ENCODE data around the gene CDH4. TPM values are rescaled to one million over a fixed set of nuclear protein-coding genes. Genes with fewer than 3 reads are reported as not detected.

Gene CDH4
- total and polyA plus RNA-seq, 2 of the 8 experiments (the other 6 are each of a cell fraction or from before 2014, with no cell fraction given): 4.3 to 7.9 TPM

- H3K79me2 ChIP-seq (ENCODE audit: control insufficient read depth in 1 of 2, insufficient read depth in 2 of 2, low read length in 2 of 2): no peaks in the 10 kb centered on the region
- FAIRE-seq (no peak), DNase-seq (ENCODE audit: low read depth in 1 of 2, low spot score in 2 of 2) (no peak)
- H4K91ac ChIP-seq (replicated peaks; ENCODE audit: insufficient read length, low read length): no peak overlapping the region
- no peak overlapping the region for H3K9ac ChIP-seq (replicated peaks in 1 of 4; ENCODE audit: extremely low read depth in 1 of 4, low read depth in 3 of 4, low read length in 3 of 4)
- H3K18ac ChIP-seq (ENCODE audit: extremely low read depth, low read length): no peak overlapping the region
- no peak overlapping the region for H4K8ac ChIP-seq (ENCODE audit: extremely low read depth, insufficient read depth, low read length)
- peaks cover 0 to 5% of the 10 kb centered on the region in 2 experiments; a peak in 2 of 4 replicates for H3K9me3 ChIP-seq (ENCODE audit: insufficient read depth in 2 of 2, low read depth in 1 of 2, low read length in 1 of 2)
- no peak overlapping the region for H3K56ac ChIP-seq (replicated peaks; ENCODE audit: insufficient read length, low read depth, low read length)
- no peak overlapping the region for H2BK20ac ChIP-seq (ENCODE audit: low read length)
- H3K27ac ChIP-seq (ENCODE audit: low read depth, low read length): no peak overlapping the region
- ChIA-PET POLR2A (ENCODE audit: partially characterized antibody) (no interaction called here), CTCF (ENCODE audit: partially characterized antibody) (no interaction called here)
- peaks cover 0 to 3% of the 10 kb centered on the region in 2 experiments for H4K20me1 ChIP-seq (replicated peaks in 1 of 2; ENCODE audit: control insufficient read depth in 1 of 2, insufficient read depth in 2 of 2, low read length in 2 of 2)
- peaks cover 0 to 13% (median 3%) of the 10 kb centered on the region in 4 experiments; a peak in 3 of 7 replicates for H3K27me3 ChIP-seq (replicated peaks in 1 of 4; ENCODE audit: control insufficient read depth in 3 of 4, extremely low read depth in 1 of 4, insufficient read depth in 3 of 4, low read length in 3 of 4)
- 90% methylated on average over 20 of the region's 20 CpGs; no CpG with 5 or more reads in 1 of the 2 experiments for WGBS, 2 experiments (ENCODE audit: extremely low coverage in 1 of 2, insufficient coverage in 1 of 2, insufficient read length in 1 of 2, insufficient replicate concordance in 2 of 2, low coverage in 1 of 2, low lambda C conversion rate in 2 of 2, missing lambda C conversion rate in 1 of 2)
- no peaks in the 10 kb centered on the region for H3K79me1 ChIP-seq (ENCODE audit: low read depth, low read length)
- no peak overlapping the region for H2BK15ac ChIP-seq (ENCODE audit: low read length)
- H2BK12ac ChIP-seq (ENCODE audit: low read depth, low read length): no peak overlapping the region
- H2BK5ac ChIP-seq (ENCODE audit: low read depth, low read length): no peak overlapping the region
- H3K23me2 ChIP-seq (ENCODE audit: low read depth, low read length): peaks cover 7% of the 10 kb centered on the region; the same call in 1 of the 2 replicates
- no peak overlapping the region for H2BK120ac ChIP-seq (replicated peaks; ENCODE audit: low read depth, low read length)
- H2AK5ac ChIP-seq (ENCODE audit: low read depth, low read length): no peak overlapping the region
- H3K23ac ChIP-seq (ENCODE audit: insufficient read length): no peak overlapping the region
- no peak overlapping the region for H3K4me2 ChIP-seq (ENCODE audit: insufficient read depth in 1 of 2, low read depth in 2 of 2, low read length in 2 of 2)
- no peak overlapping the region for H2AFZ ChIP-seq (ENCODE audit: low read length)
- no peak overlapping the region for H3K14ac ChIP-seq (ENCODE audit: insufficient read length)
- no peak overlapping the region for H3K4ac ChIP-seq (replicated peaks; ENCODE audit: insufficient read length, low read depth, low read length)
- no peak overlapping the region for H4K5ac ChIP-seq (ENCODE audit: insufficient read length, low read depth, low read length)
- H3K36me3 ChIP-seq (ENCODE audit: control insufficient read depth in 2 of 4, insufficient read depth in 4 of 4, low read length in 3 of 4): no peaks in the 10 kb centered on the region
- TF ChIP-seq PHF8 (conservative IDR thresholded peaks at IDR 0.05; ENCODE audit: low read depth, low read length): no peak
- no peak for TF ChIP-seq NANOG (IDR thresholded peaks at IDR 0.05; ENCODE audit: insufficient read depth, low read depth, low read length, poor library complexity, severe bottlenecking)
- H3K4me1 ChIP-seq (replicated peaks in 1 of 4; ENCODE audit: control insufficient read depth in 3 of 4, insufficient read depth in 4 of 4, low read length in 3 of 4): 0 out of 7 replicates have a peak, but pooled peaks cover 0 to 3% (median 0%) of the 10 kb centered on the region in 4 experiments
- no peak overlapping the region for H3K4me3 ChIP-seq (ENCODE audit: extremely low read depth in 1 of 4, insufficient read depth in 2 of 4, low read depth in 3 of 4, low read length in 4 of 4)
Observed at GRCh38 chr20:61408951-61409740, 157.1 kb downstream of the CDH4 start.

Measured in H1 (cell line).